SK-MEL-5 (cell line): Measurements from ENCODE around the gene B4GALNT3. TPM values are rescaled to one million over a fixed set of nuclear protein-coding genes. Genes with fewer than 3 reads are reported as not detected.
A peak's percentile ranks its signal among the peaks of the same experiment; 100 is the strongest.

ENCODE experiments used
- DNase-seq: peaks from one replicate; pipeline ENCODE4 v3.0.0-alpha.2; 2016; ENCODE audit warnings: low read depth, low spot score
- in situ Hi-C: cut with HindIII; loops from 2 replicates; pipeline ENCODE4 v1.10.0; 2016; ENCODE audit warnings: low sequenced_read_pairs, high pct_unique_total_duplicates, low pct_unique_long_range_greater_than_20kb
- total RNA-seq: library from RNA; depleted of rRNA; stranded (reverse); fragments of >200 nt; shearing (Covaris generic); gene quantifications from 2 replicates; pipeline ENCODE4 v1.2.3, GENCODE V29; 2014

The B4GALNT3 gene
- total RNA-seq, 1 experiment from 2014 or later: 0.34 TPM

- no peak for DNase-seq
- in situ Hi-C loops: no loop called here
These were observed 68.0 kb downstream of the B4GALNT3 start for GRCh38 chr12:527729-528128.

- no peak for DNase-seq
- in situ Hi-C loops: no loop called here
These were observed 70.6 kb downstream of the B4GALNT3 start for GRCh38 chr12:530308-530707.

GRCh38 chr12:530821-531220 lies 71.1 kb downstream of the B4GALNT3 start:
- in situ Hi-C loops: no loop called here
- no peak for DNase-seq

- no peak for DNase-seq
- in situ Hi-C loops: no loop called here
These were observed 72.3 kb downstream of the B4GALNT3 start for GRCh38 chr12:531951-532585.

GRCh38 chr12:532908-533565 lies 73.3 kb downstream of the B4GALNT3 start:
- no peak for DNase-seq
- in situ Hi-C loops: no loop called here

GRCh38 chr12:533718-534117 lies 74.0 kb downstream of the B4GALNT3 start:
- in situ Hi-C loops: no loop called here
- DNase-seq: no peak

GRCh38 chr12:534216-534615 lies 74.5 kb downstream of the B4GALNT3 start:
- in situ Hi-C loops: no loop called here
- no peak for DNase-seq

- in situ Hi-C loops: no loop called here
- no peak for DNase-seq
These were observed 75.7 kb downstream of the B4GALNT3 start for GRCh38 chr12:535396-535795.

GRCh38 chr12:536751-537245 lies 77.1 kb downstream of the B4GALNT3 start:
- in situ Hi-C loops: no loop called here
- DNase-seq: no peak

- DNase-seq: no peak
- in situ Hi-C loops: no loop called here
These were observed 78.0 kb downstream of the B4GALNT3 start for GRCh38 chr12:537772-538171.

- DNase-seq: peak; percentile 35
- in situ Hi-C loops: no loop called here
These were observed 79.2 kb downstream of the B4GALNT3 start for GRCh38 chr12:538731-539539.

GRCh38 chr12:539540-540310 lies 80.0 kb downstream of the B4GALNT3 start:
- no peak for DNase-seq
- in situ Hi-C loops: no loop called here

GRCh38 chr12:541676-542324 lies 82.1 kb downstream of the B4GALNT3 start:
- in situ Hi-C loops: no loop called here
- DNase-seq: peak; percentile 33

- no peak for DNase-seq
- in situ Hi-C loops: no loop called here
These were observed 82.8 kb downstream of the B4GALNT3 start for GRCh38 chr12:542395-543113.

- no peak for DNase-seq
- in situ Hi-C loops: no loop called here
These were observed 83.3 kb downstream of the B4GALNT3 start for GRCh38 chr12:543114-543451.

GRCh38 chr12:544142-544541 lies 84.4 kb downstream of the B4GALNT3 start:
- in situ Hi-C loops: no loop called here

More at GRCh38 chr12:544142-544541, 84.4 kb downstream of the B4GALNT3 start:
- no peak for DNase-seq
